Ishikawa (cell line): ENCODE results near the gene CYP39A1.

Source experiments
- CEBPB ChIP-seq: IDR thresholded peaks from 2 replicates; pipeline ENCODE4 v1.6.1; 2012
- CREB1 ChIP-seq: IDR thresholded peaks from 2 replicates; pipeline ENCODE4 v1.6.1; 2012; ENCODE audit warnings: low read depth
- EP300 ChIP-seq: IDR thresholded peaks from 2 replicates; pipeline ENCODE4 v1.6.1; 2012; ENCODE audit warnings: borderline replicate concordance
- FOXM1 ChIP-seq: IDR thresholded peaks from 2 replicates; pipeline ENCODE4 v1.6.1; 2012; ENCODE audit warnings: low read depth, borderline replicate concordance
- RAD21 ChIP-seq: IDR thresholded peaks from 2 replicates; pipeline ENCODE4 v1.6.1; 2012; ENCODE audit warnings: low read depth
- TAF1 ChIP-seq: IDR thresholded peaks from 2 replicates; pipeline ENCODE4 v1.6.1; 2012; ENCODE audit warnings: low read depth, mild to moderate bottlenecking
- TEAD4 ChIP-seq: IDR thresholded peaks from 2 replicates; pipeline ENCODE4 v1.6.1; 2012
- YY1 ChIP-seq: IDR thresholded peaks from 2 replicates; pipeline ENCODE4 v1.6.1; 2012; ENCODE audit warnings: low read depth
- TF ChIP-seq, protein P1 (sequence below): IDR thresholded peaks from 2 replicates; pipeline ENCODE4 v1.6.1; 2012
- TF ChIP-seq, protein P2 (sequence below): IDR thresholded peaks from 2 replicates; pipeline ENCODE4 v1.6.1; 2012; ENCODE audit warnings: low read depth, mild to moderate bottlenecking

DNA sequence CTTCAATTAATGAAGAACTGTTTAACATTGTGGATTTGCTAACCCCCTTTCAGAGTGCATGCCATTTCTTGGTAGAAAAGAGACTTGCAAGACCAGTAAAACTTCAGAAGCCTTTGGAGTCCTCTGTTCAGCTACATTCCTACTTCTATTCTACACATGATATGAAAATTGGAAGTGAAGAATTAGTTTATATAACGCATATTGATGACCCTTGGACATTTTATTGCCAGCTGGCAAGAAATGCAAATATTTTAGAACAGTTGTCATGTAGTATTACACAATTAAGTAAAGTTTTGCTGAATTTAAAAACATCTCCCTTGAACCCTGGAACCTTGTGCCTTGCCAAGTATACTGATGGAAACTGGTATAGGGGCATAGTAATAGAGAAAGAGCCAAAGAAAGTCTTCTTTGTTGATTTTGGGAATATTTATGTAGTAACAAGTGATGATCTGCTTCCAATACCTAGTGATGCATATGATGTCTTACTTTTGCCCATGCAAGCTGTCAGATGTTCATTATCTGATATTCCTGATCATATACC is 38.4 kb upstream of the CYP39A1 start:
- TF ChIP-seq TEAD4 (no peak), RAD21 (no peak), CEBPB (no peak), EP300 (no peak), TAF1 (no peak), YY1 (no peak), FOXM1 (no peak), CREB1 (no peak)
- TF ChIP-seq, protein P1, sequence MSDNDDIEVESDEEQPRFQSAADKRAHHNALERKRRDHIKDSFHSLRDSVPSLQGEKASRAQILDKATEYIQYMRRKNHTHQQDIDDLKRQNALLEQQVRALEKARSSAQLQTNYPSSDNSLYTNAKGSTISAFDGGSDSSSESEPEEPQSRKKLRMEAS: no peak
- TF ChIP-seq, protein P2, sequence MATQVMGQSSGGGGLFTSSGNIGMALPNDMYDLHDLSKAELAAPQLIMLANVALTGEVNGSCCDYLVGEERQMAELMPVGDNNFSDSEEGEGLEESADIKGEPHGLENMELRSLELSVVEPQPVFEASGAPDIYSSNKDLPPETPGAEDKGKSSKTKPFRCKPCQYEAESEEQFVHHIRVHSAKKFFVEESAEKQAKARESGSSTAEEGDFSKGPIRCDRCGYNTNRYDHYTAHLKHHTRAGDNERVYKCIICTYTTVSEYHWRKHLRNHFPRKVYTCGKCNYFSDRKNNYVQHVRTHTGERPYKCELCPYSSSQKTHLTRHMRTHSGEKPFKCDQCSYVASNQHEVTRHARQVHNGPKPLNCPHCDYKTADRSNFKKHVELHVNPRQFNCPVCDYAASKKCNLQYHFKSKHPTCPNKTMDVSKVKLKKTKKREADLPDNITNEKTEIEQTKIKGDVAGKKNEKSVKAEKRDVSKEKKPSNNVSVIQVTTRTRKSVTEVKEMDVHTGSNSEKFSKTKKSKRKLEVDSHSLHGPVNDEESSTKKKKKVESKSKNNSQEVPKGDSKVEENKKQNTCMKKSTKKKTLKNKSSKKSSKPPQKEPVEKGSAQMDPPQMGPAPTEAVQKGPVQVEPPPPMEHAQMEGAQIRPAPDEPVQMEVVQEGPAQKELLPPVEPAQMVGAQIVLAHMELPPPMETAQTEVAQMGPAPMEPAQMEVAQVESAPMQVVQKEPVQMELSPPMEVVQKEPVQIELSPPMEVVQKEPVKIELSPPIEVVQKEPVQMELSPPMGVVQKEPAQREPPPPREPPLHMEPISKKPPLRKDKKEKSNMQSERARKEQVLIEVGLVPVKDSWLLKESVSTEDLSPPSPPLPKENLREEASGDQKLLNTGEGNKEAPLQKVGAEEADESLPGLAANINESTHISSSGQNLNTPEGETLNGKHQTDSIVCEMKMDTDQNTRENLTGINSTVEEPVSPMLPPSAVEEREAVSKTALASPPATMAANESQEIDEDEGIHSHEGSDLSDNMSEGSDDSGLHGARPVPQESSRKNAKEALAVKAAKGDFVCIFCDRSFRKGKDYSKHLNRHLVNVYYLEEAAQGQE: no peak
